Thoracic aorta (tissue), 2 donors: ENCODE results near the gene APOBEC3H. TPM values are rescaled to one million over a fixed set of nuclear protein-coding genes. Genes with fewer than 3 reads are reported as not detected.

ENCODE experiments used
- ATAC-seq: fragments of 150-250 bp; one replicate; pipeline ENCODE4 v1.8.0; 2017; ENCODE audit warnings: low read depth; ENCODE audit not compliant: insufficient number of reproducible peaks, low FRiP score
- DNase-seq: peaks from one replicate; pipeline ENCODE4 v3.0.0-alpha.2; 2020; ENCODE audit warnings: low spot score
- H3K27ac ChIP-seq, 2 donors: fragments of 200-600 bp; sonication (generic); 1 replicate in 1 of 2; 2 replicates in 1 of 2; pipeline ENCODE4 v1.5.1; 2016; ENCODE audit warnings: mild to moderate bottlenecking in 2 of 2, moderate library complexity in 2 of 2
- H3K27me3 ChIP-seq: fragments of 200-600 bp; sonication (generic); replicated peaks from 2 replicates; pipeline ENCODE4 v1.6.0; 2016; ENCODE audit warnings: mild to moderate bottlenecking; ENCODE audit not compliant: insufficient read depth
- H3K36me3 ChIP-seq: fragments of 200-600 bp; sonication (generic); one replicate; pipeline ENCODE4 v1.5.1; 2016
- H3K4me1 ChIP-seq, 2 donors: fragments of 200-600 bp; sonication (generic); 1 replicate in 1 of 2; 2 replicates in 1 of 2; pipeline versions ENCODE4 v1.5.1 to v1.6.0; 2016; ENCODE audit warnings: low read depth in 2 of 2, mild to moderate bottlenecking in 1 of 2; ENCODE audit not compliant: control insufficient read depth in 1 of 2
- H3K4me3 ChIP-seq: fragments of 200-600 bp; sonication (generic); 2 replicates; pipeline ENCODE4 v1.5.1; 2016; ENCODE audit warnings: mild to moderate bottlenecking
- H3K9me3 ChIP-seq: fragments of 200-600 bp; sonication (generic); 2 replicates; pipeline ENCODE4 v1.5.1; 2016
- CTCF ChIP-seq: fragments of 200-600 bp; sonication (generic); IDR thresholded peaks from one replicate; pipeline ENCODE4 v1.5.1; 2019; ENCODE audit warnings: antibody characterized with exemption
- total RNA-seq, 2 donors: library from RNA; depleted of rRNA; stranded (reverse); fragments of >200 nt; gene quantifications; one replicate each; pipeline versions ENCODE4 v1.1.0 to v1.2.3, GENCODE V29; 2016

Gene APOBEC3H
- total RNA-seq, 2 donors from 2014 or later, result 1.6 TPM; not detected in 1

- Histone ChIP-seq H3K27me3 (no peaks in the 10 kb centered on the region), H3K27ac (peak overlapping the region; percentile 74 to 97), H3K4me1 (peaks cover 39 to 72% of the 10 kb centered on the region in 2 donors), H3K4me3 (no peak overlapping the region), H3K9me3 (no peaks in the 10 kb centered on the region), H3K36me3 (peaks cover 5% of the 10 kb centered on the region)
- ATAC-seq (no peak), DNase-seq (no peak)
- TF ChIP-seq CTCF, result no peak
Observed at GRCh38 chr22:39147335-39148025, 50.4 kb downstream of the APOBEC3H start.

GRCh38 chr22:39148026-39148726, 51.1 kb downstream of the APOBEC3H start:
- Histone ChIP-seq H3K9me3 (no peaks in the 10 kb centered on the region), H3K27ac (peak overlapping the region; percentile 74 to 97), H3K36me3 (peaks cover 5% of the 10 kb centered on the region), H3K27me3 (no peaks in the 10 kb centered on the region), H3K4me1 (peaks cover 39 to 74% of the 10 kb centered on the region in 2 donors), H3K4me3 (no peak overlapping the region)
- TF ChIP-seq CTCF, result no peak
- ATAC-seq, result no peak
- no peak for DNase-seq

GRCh38 chr22:39148727-39149535, 51.9 kb downstream of the APOBEC3H start:
- H3K4me1 ChIP-seq, result peaks cover 36 to 79% of the 10 kb centered on the region in 2 donors

GRCh38 chr22:39149915-39150847, 53.1 kb downstream of the APOBEC3H start:
- H3K4me1 ChIP-seq, result peaks cover 32 to 67% of the 10 kb centered on the region in 2 donors

More at GRCh38 chr22:39148727-39149535, 51.9 kb downstream of the APOBEC3H start:
- no peaks in the 10 kb centered on the region for H3K27me3 ChIP-seq
- ATAC-seq (no peak), DNase-seq (no peak)
- H3K9me3 ChIP-seq, result no peaks in the 10 kb centered on the region
- peaks cover 5% of the 10 kb centered on the region for H3K36me3 ChIP-seq
- TF ChIP-seq CTCF, result no peak
- peak overlapping the region; percentile 74 to 97 for H3K27ac ChIP-seq
- peak overlapping the region; percentile 17 for H3K4me3 ChIP-seq

More at GRCh38 chr22:39149915-39150847, 53.1 kb downstream of the APOBEC3H start:
- no peaks in the 10 kb centered on the region for H3K9me3 ChIP-seq
- DNase-seq (no peak), ATAC-seq (no peak)
- no peak for TF ChIP-seq CTCF
- peak overlapping the region; percentile 34 to 97 for H3K27ac ChIP-seq
- no peaks in the 10 kb centered on the region for H3K27me3 ChIP-seq
- H3K36me3 ChIP-seq, result peaks cover 5% of the 10 kb centered on the region
- peak overlapping the region; percentile 99 for H3K4me3 ChIP-seq
